ENCODE measurements around the gene NANS. TPM values are rescaled to one million over a fixed set of nuclear protein-coding genes. Genes with fewer than 3 reads are reported as not detected.
A peak's percentile ranks its signal among the peaks of the same experiment; 100 is the strongest.

The NANS gene
- total and polyA plus RNA-seq, 2 of the 13 experiments (the other 11 are each of a cell fraction or from before 2014, with no cell fraction given): 86.9 to 203 TPM

GRCh38 chr9:98034593-98035546 lies 21.7 kb upstream of the NANS start (continued):
- TF ChIP-seq, protein P1, sequence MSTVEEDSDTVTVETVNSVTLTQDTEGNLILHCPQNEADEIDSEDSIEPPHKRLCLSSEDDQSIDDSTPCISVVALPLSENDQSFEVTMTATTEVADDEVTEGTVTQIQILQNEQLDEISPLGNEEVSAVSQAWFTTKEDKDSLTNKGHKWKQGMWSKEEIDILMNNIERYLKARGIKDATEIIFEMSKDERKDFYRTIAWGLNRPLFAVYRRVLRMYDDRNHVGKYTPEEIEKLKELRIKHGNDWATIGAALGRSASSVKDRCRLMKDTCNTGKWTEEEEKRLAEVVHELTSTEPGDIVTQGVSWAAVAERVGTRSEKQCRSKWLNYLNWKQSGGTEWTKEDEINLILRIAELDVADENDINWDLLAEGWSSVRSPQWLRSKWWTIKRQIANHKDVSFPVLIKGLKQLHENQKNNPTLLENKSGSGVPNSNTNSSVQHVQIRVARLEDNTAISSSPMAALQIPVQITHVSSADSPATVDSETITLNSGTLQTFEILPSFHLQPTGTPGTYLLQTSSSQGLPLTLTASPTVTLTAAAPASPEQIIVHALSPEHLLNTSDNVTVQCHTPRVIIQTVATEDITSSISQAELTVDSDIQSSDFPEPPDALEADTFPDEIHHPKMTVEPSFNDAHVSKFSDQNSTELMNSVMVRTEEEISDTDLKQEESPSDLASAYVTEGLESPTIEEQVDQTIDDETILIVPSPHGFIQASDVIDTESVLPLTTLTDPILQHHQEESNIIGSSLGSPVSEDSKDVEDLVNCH (CRISPR knock-in tag; IDR thresholded peaks at IDR 0.05): no peak
- TF ChIP-seq GPN1 (CRISPR knock-in tag; IDR thresholded peaks at IDR 0.05; ENCODE audit: borderline replicate concordance) (no peak), MXD4 (CRISPR knock-in tag; IDR thresholded peaks at IDR 0.05) (no peak), SSRP1 (CRISPR knock-in tag; IDR thresholded peaks at IDR 0.05) (no peak), NFRKB (IDR thresholded peaks at IDR 0.05) (no peak), GLI4 (CRISPR knock-in tag; IDR thresholded peaks at IDR 0.05; ENCODE audit: borderline replicate concordance) (no peak), ISL2 (CRISPR knock-in tag; IDR thresholded peaks at IDR 0.05) (no peak), ZNF672 (CRISPR knock-in tag; IDR thresholded peaks at IDR 0.05) (no peak), TBL1XR1 (IDR thresholded peaks at IDR 0.05; ENCODE audit: borderline replicate concordance, low read length, partially characterized antibody) (no peak), PTBP1 (IDR thresholded peaks at IDR 0.05; ENCODE audit: low read depth, low read length, poor library complexity, severe bottlenecking) (no peak), MATR3 (CRISPR knock-in tag; IDR thresholded peaks at IDR 0.05) (no peak), ZNF724P (CRISPR knock-in tag; IDR thresholded peaks at IDR 0.05; ENCODE audit: borderline replicate concordance) (no peak), SNAPC4 (CRISPR knock-in tag; IDR thresholded peaks at IDR 0.05) (no peak), ZNF639 (CRISPR knock-in tag; conservative IDR thresholded peaks at IDR 0.05) (no peak), KAT8 (CRISPR knock-in tag; IDR thresholded peaks at IDR 0.05) (no peak), ZNF790 (CRISPR knock-in tag; IDR thresholded peaks at IDR 0.05; ENCODE audit: borderline replicate concordance) (0 out of 2 replicates have a peak, but pooled peaks have one; percentile 24), ZNF382 (CRISPR knock-in tag; IDR thresholded peaks at IDR 0.05; ENCODE audit: borderline replicate concordance) (no peak), ZFX (CRISPR knock-in tag; IDR thresholded peaks at IDR 0.05; ENCODE audit: low read depth) (peak; percentile 44; the same call in 1 of the 2 replicates)
- TF ChIP-seq, protein P2, sequence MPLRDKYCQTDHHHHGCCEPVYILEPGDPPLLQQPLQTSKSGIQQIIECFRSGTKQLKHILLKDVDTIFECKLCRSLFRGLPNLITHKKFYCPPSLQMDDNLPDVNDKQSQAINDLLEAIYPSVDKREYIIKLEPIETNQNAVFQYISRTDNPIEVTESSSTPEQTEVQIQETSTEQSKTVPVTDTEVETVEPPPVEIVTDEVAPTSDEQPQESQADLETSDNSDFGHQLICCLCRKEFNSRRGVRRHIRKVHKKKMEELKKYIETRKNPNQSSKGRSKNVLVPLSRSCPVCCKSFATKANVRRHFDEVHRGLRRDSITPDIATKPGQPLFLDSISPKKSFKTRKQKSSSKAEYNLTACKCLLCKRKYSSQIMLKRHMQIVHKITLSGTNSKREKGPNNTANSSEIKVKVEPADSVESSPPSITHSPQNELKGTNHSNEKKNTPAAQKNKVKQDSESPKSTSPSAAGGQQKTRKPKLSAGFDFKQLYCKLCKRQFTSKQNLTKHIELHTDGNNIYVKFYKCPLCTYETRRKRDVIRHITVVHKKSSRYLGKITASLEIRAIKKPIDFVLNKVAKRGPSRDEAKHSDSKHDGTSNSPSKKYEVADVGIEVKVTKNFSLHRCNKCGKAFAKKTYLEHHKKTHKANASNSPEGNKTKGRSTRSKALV (CRISPR knock-in tag; IDR thresholded peaks at IDR 0.05): no peak

Measured in HepG2 (cell line).